Ureter (tissue), 1 donor: Measurements from ENCODE around the gene ADAM20. TPM values are rescaled to one million over a fixed set of nuclear protein-coding genes. Genes with fewer than 3 reads are reported as not detected.

Experiments used
- total RNA-seq: library from RNA; stranded (reverse); gene quantifications from one replicate; pipeline ENCODE4 v1.2.4, GENCODE V29; 2023
- donor health status: DM: yes; HTN: yes; CAD: no.

Gene ADAM20
- total RNA-seq, 1 donor from 2014 or later, result 2.8 TPM

Other genes with a start within 250 kb of the ADAM20 start
- gene COX16, start 175.3 kb downstream of the ADAM20 start, total RNA-seq, result 58.1 TPM
- gene SYNJ2BP, start 117.9 kb downstream of the ADAM20 start, total RNA-seq, result 38.8 TPM
- gene ADAM21, start 82.8 kb downstream of the ADAM20 start, total RNA-seq, result not detected
- gene MED6, start 65.7 kb upstream of the ADAM20 start, total RNA-seq, result 37.7 TPM
- gene TTC9, start 106.9 kb upstream of the ADAM20 start, total RNA-seq, result 7.0 TPM